GM12878 (cell line): ENCODE results near the gene PCIF1. TPM values are rescaled to one million over a fixed set of nuclear protein-coding genes. Genes with fewer than 3 reads are reported as not detected.
"Not testable (repeated sequence)": the region's sequence is repeated elsewhere in the genome, so short reads cannot be mapped to it uniquely, and the experiment has no call there.

ENCODE experiments used
- ATAC-seq: fragments of 200-7000 bp; cut with Tn5 transposase; 3 replicates; pipeline ENCODE4 v1.9.1; 2020; ENCODE audit warnings: mild to moderate bottlenecking, moderate library complexity
- BruUV-seq: library from RNA; stranded (reverse); fragments of 400-500 nt; replicated peaks from 2 replicates; lab custom pipeline; 2021; lab: Mats Ljungman, UMichigan
- CTCF ChIA-PET: fragments of 300-600 bp; sonication (Branson Sonifier 250); formaldehyde crosslinking; extraction: SDS; loops from one replicate; lab custom pipeline; 2021; ENCODE audit warnings: inconsistent platforms; lab: Yijun Ruan, JAX
- POLR2A ChIA-PET: fragments of 350-600 bp; formaldehyde crosslinking; extraction: SDS; loops from one replicate; lab custom pipeline; 2021; ENCODE audit warnings: inconsistent platforms; lab: Charles Lee
- RAD21 ChIA-PET: fragments of 300-600 bp; sonication (Branson Sonifier 250); formaldehyde crosslinking; loops from one replicate; lab custom pipeline; 2023; ENCODE audit warnings: antibody characterized with exemption; ENCODE audit not compliant: unreplicated experiment; lab: Charles Lee
- SMC1A ChIA-PET: fragments of 300-600 bp; sonication (Branson Sonifier 250); formaldehyde crosslinking; loops from one replicate; lab custom pipeline; 2023; ENCODE audit not compliant: unreplicated experiment, uncharacterized antibody; lab: Charles Lee
- DNase-seq: peaks from one replicate; pipeline ENCODE4 v3.0.0-alpha.2; 2011; ENCODE audit warnings: low read depth, low spot score
- FAIRE-seq: peaks from 3 replicates; lab custom pipeline; 2011; peaks lifted over from hg19 to GRCh38; lab: Jason Lieb, UNC
- H2AFZ ChIP-seq: 2 replicates; pipeline ENCODE4 v1.6.0; 2011; ENCODE audit warnings: low read depth, low read length, control low read depth; ENCODE audit not compliant: control insufficient read depth
- H3K27ac ChIP-seq: 2 replicates; pipeline ENCODE4 v1.5.1; 2011; ENCODE audit warnings: control low read depth; ENCODE audit not compliant: control insufficient read depth, insufficient read depth
- H3K27me3 ChIP-seq, 2 experiments: replicated peaks in 1 of 2; 2 replicates each; pipeline versions ENCODE4 v1.6.0 to v1.6.1; 2011; ENCODE audit warnings: low read length in 1 of 2; ENCODE audit not compliant: control insufficient read depth in 2 of 2, insufficient read depth in 2 of 2
- H3K36me3 ChIP-seq, 2 experiments: 2 replicates each; pipeline ENCODE4 v1.5.1; 2011; ENCODE audit warnings: low read length in 1 of 2; ENCODE audit not compliant: control insufficient read depth in 2 of 2, insufficient read depth in 2 of 2
- H3K4me1 ChIP-seq: 2 replicates; pipeline ENCODE4 v1.6.1; 2011; ENCODE audit warnings: mild to moderate bottlenecking, low read length, moderate library complexity, mixed read lengths; ENCODE audit not compliant: control insufficient read depth, insufficient read depth
- H3K4me2 ChIP-seq: 2 replicates; pipeline ENCODE4 v1.6.0; 2011; ENCODE audit warnings: control low read depth; ENCODE audit not compliant: control insufficient read depth, insufficient read depth
- H3K4me3 ChIP-seq: fragments of 200-600 bp; sonication (generic); 2 replicates; pipeline ENCODE4 v1.5.1; 2016
- H3K79me2 ChIP-seq: 2 replicates; pipeline ENCODE4 v1.6.0; 2011; ENCODE audit warnings: low read length; ENCODE audit not compliant: control insufficient read depth, insufficient read depth
- H3K9ac ChIP-seq: 2 replicates; pipeline ENCODE4 v1.8.0; 2011; ENCODE audit warnings: low read length, control low read depth, mixed read lengths; ENCODE audit not compliant: control insufficient read depth, insufficient read depth
- H3K9me3 ChIP-seq: replicated peaks from 3 replicates; pipeline ENCODE4 v1.5.1; 2011; ENCODE audit warnings: mild to moderate bottlenecking, low read length; ENCODE audit not compliant: control insufficient read depth, insufficient read depth
- H4K20me1 ChIP-seq: 2 replicates; pipeline ENCODE4 v1.6.0; 2011; ENCODE audit not compliant: control insufficient read depth, insufficient read depth
- BCL3 ChIP-seq: IDR thresholded peaks from 2 replicates; pipeline ENCODE4 v1.6.1; 2011; ENCODE audit warnings: borderline replicate concordance, low read depth, mild to moderate bottlenecking, moderate library complexity, low read length; ENCODE audit not compliant: insufficient read depth, poor library complexity, severe bottlenecking
- BRCA1 ChIP-seq: IDR thresholded peaks from 2 replicates; pipeline ENCODE4 v1.6.1; 2011; ENCODE audit warnings: low read depth, low read length, improper control_type of control experiment
- DPF2 ChIP-seq: fragments of 450-650 bp; IDR thresholded peaks from 2 replicates; pipeline ENCODE4 v1.6.1; 2017; ENCODE audit warnings: mild to moderate bottlenecking
- POLR2A ChIP-seq: IDR thresholded peaks from 2 replicates; pipeline ENCODE4 v1.6.1; 2011; ENCODE audit warnings: low read depth, mild to moderate bottlenecking, low read length
- POU2F2 ChIP-seq: IDR thresholded peaks from 3 replicates; pipeline ENCODE4 v1.6.1; 2011; ENCODE audit warnings: low read depth, mild to moderate bottlenecking, low read length, borderline replicate concordance
- SRF ChIP-seq, 2 experiments: IDR thresholded peaks; 2 replicates each; pipeline ENCODE4 v1.6.1; 2011; ENCODE audit warnings: low read depth in 2 of 2, low read length in 2 of 2, mild to moderate bottlenecking in 1 of 2, moderate library complexity in 1 of 2
- STAT1 ChIP-seq: fragments of 450-650 bp; conservative IDR thresholded peaks from 2 replicates; pipeline ENCODE4 v1.6.1; 2014; ENCODE audit warnings: antibody characterized with exemption, mild to moderate bottlenecking
- ZZZ3 ChIP-seq: IDR thresholded peaks from 2 replicates; pipeline ENCODE4 v1.6.1; 2011; ENCODE audit warnings: low read depth; ENCODE audit not compliant: control insufficient read depth, insufficient read length
- WGBS: methylation state at CpG from one replicate; pipeline ENCODE4 v1.1.6; 2016; ENCODE audit warnings: low lambda C conversion rate; ENCODE audit not compliant: insufficient replicate concordance, insufficient coverage; ENCODE audit errors: missing lambda C conversion rate; 5-methylcytosine and 5-hydroxymethylcytosine counted together
- in situ Hi-C: fragments of 300-500 bp; cut with MboI; formaldehyde crosslinking; loops from 9 replicates; pipeline ENCODE4 v1.14.3; 2018; ENCODE audit warnings: mixed read lengths
- intact Hi-C: fragments of 100-400 bp; cut with micrococcal nuclease; formaldehyde crosslinking; loops from one replicate; pipeline ENCODE4 v1.14.2; 2022; ENCODE audit not compliant: unreplicated experiment
- polyA plus RNA-seq, 11 experiments: library from polyadenylated mRNA; depleted of rRNA in 4 of 11; unstranded in 6 of 11; stranded (reverse) in 5 of 11; fragments of >200 nt; fragmentation: Nextera tagmentation in 4 of 11; fragmentation: Illumina TruSeq in 1 of 11; extraction: Ambion mirVana in 4 of 11; extraction: Trizol in 1 of 11; gene quantifications; 1 replicate in 1 of 11; 2 replicates in 10 of 11; pipeline versions ENCODE4 v1.2.1 to v1.2.3, GENCODE V29; 2011 to 2016; ENCODE audit warnings: inconsistent platforms in 2 of 11, missing spikeins in 2 of 11, low read depth in 1 of 11
- total RNA-seq, 4 experiments: library from RNA; depleted of rRNA in 3 of 4; stranded (reverse); fragments of >200 nt in 3 of 4; fragmentation: Illumina TruSeq in 1 of 4; extraction: Trizol in 1 of 4; gene quantifications; 2 replicates each; pipeline versions ENCODE4 v1.2.1 to v1.2.3, GENCODE V29; 2013 to 2021

PCIF1 gene
- total and polyA plus RNA-seq, 10 of the 15 experiments (the other 5 are each of a cell fraction or from before 2014, with no cell fraction given), result 8.4 to 32.9 (median 17.6) TPM

GRCh38 chr20:45899046-45899835, 35.2 kb upstream of the PCIF1 start:
- Histone ChIP-seq H4K20me1 (no peaks in the 10 kb centered on the region), H3K4me3 (no peak overlapping the region), H3K27me3 (no peaks in the 10 kb centered on the region), H3K9me3 (no peaks in the 10 kb centered on the region), H3K4me1 (no peaks in the 10 kb centered on the region), H3K79me2 (no peaks in the 10 kb centered on the region), H3K27ac (no peak overlapping the region), H3K36me3 (peaks cover 0 to 3% of the 10 kb centered on the region in 2 experiments; a peak in 2 of 4 replicates), H3K9ac (no peak overlapping the region), H2AFZ (no peak overlapping the region), H3K4me2 (no peak overlapping the region)
- in situ Hi-C loops (no loop called here), intact Hi-C loops (no loop called here)
- POLR2A ChIA-PET, result interaction anchor here (0.6 kb wide), 1 partner anchor 10 kb away, joined by 3 read pairs; no protein-coding TSS in a partner anchor
- RAD21 ChIA-PET, result no interaction called here
- DNase-seq (no peak), ATAC-seq (no peak), FAIRE-seq (no peak)
- SMC1A ChIA-PET, result no interaction called here
- TF ChIP-seq SRF (IDR thresholded peaks at IDR 0.05; ENCODE audit: low read depth in 2 of 2, low read length in 2 of 2), result no peak
- peak; percentile 30; the same call in 1 of the 2 replicates for TF ChIP-seq POLR2A
- TF ChIP-seq DPF2, result no peak
- TF ChIP-seq POU2F2, result no peak
- no peak for TF ChIP-seq BRCA1
- no peak for TF ChIP-seq ZZZ3
- TF ChIP-seq BCL3, result no peak
- no peak for TF ChIP-seq STAT1
- CTCF ChIA-PET, result no interaction called here
- WGBS, result 90% methylated on average over 12 of the region's 13 CpGs
- TSS peak; percentile 50 for BruUV-seq

GRCh38 chr20:45901332-45901731, 33.2 kb upstream of the PCIF1 start:
- DNase-seq, H3K79me2 ChIP-seq, H3K36me3 ChIP-seq, H3K27me3 ChIP-seq, H3K4me2 ChIP-seq, H4K20me1 ChIP-seq, ATAC-seq, H3K4me3 ChIP-seq, BruUV-seq, H3K4me1 ChIP-seq, FAIRE-seq, H3K9me3 ChIP-seq, H3K27ac ChIP-seq, RAD21 ChIA-PET, H3K9ac ChIP-seq, intact Hi-C loops, SMC1A ChIA-PET, H2AFZ ChIP-seq, in situ Hi-C loops: not testable (repeated sequence)
- ChIA-PET POLR2A (interaction anchor here (1.0 kb wide), 1 partner anchor 32 kb away, joined by 3 read pairs; no protein-coding TSS in a partner anchor), CTCF (interaction anchor here (0.8 kb wide), 2 partner anchors 11 to 68 kb away, joined by 3 read pairs; no protein-coding TSS in a partner anchor)
- 96% methylated on average over 6 of the region's 6 CpGs for WGBS
